Mucosa of descending colon (tissue), 3 donors: Measurements from ENCODE around the gene WBP2NL. TPM values are rescaled to one million over a fixed set of nuclear protein-coding genes. Genes with fewer than 3 reads are reported as not detected.

Source experiments
- ATAC-seq: fragments of 200-7000 bp; cut with Tn5 transposase; one replicate; pipeline ENCODE4 v1.9.1; 2020; ENCODE audit warnings: mild to moderate bottlenecking, moderate library complexity
- DNase-seq, 3 donors: peaks; one replicate each; pipeline ENCODE4 v3.0.0-alpha.2; 2020
- H3K36me3 ChIP-seq: fragments of 200-600 bp; one replicate; pipeline ENCODE4 v1.8.0; 2021; ENCODE audit warnings: low read depth, mild to moderate bottlenecking
- H3K4me1 ChIP-seq: fragments of 200-600 bp; one replicate; pipeline ENCODE4 v1.8.0; 2021; ENCODE audit warnings: low read depth, mild to moderate bottlenecking
- H3K4me3 ChIP-seq: fragments of 200-600 bp; one replicate; pipeline ENCODE4 v1.8.0; 2021; ENCODE audit warnings: mild to moderate bottlenecking
- H3K9me3 ChIP-seq: fragments of 200-600 bp; one replicate; pipeline ENCODE4 v1.8.0; 2021; ENCODE audit warnings: mild to moderate bottlenecking
- intact Hi-C, 2 donors: fragments of 100-400 bp; cut with DNase I in 1 of 2; cut with micrococcal nuclease in 1 of 2; formaldehyde crosslinking; loops; one replicate each; pipeline versions ENCODE4 v1.11.0 to v1.11.1; 2022; cut with DNase I, micrococcal nuclease
- total RNA-seq, 3 donors: library from RNA; stranded (reverse); fragmentation: NEBNext Ultra II Directional in 2 of 3; extraction: Animal tissue kit (Norgen Biotek cat#: 25700) in 2 of 3; gene quantifications; one replicate each; pipeline versions ENCODE4 v1.2.1 to v1.2.4, GENCODE V29; 2021 to 2023
- TF ChIP-seq, protein P1 (sequence below): fragments of 200-600 bp; IDR thresholded peaks from one replicate; pipeline ENCODE4 v1.8.0; 2022; ENCODE audit warnings: antibody characterized with exemption, mild to moderate bottlenecking
- donor health status: DM: no; HTN: no; CAD: no; lungs with moderate emphysema.
- donor health status: DM: no; HTN: no; CAD: no.
- donor health status: DM: no; HTN: yes; CAD: no.

Gene WBP2NL
- total RNA-seq, 3 donors from 2014 or later = 0.63 to 3.7 (median 1.8) TPM

- Histone ChIP-seq H3K36me3 (no peaks in the 10 kb centered on the region), H3K4me3 (no peak overlapping the region), H3K9me3 (no peaks in the 10 kb centered on the region), H3K4me1 (no peaks in the 10 kb centered on the region)
- DNase-seq = no peak
- intact Hi-C loops = no loop called here
- ATAC-seq = no peak
- TF ChIP-seq, protein P1, sequence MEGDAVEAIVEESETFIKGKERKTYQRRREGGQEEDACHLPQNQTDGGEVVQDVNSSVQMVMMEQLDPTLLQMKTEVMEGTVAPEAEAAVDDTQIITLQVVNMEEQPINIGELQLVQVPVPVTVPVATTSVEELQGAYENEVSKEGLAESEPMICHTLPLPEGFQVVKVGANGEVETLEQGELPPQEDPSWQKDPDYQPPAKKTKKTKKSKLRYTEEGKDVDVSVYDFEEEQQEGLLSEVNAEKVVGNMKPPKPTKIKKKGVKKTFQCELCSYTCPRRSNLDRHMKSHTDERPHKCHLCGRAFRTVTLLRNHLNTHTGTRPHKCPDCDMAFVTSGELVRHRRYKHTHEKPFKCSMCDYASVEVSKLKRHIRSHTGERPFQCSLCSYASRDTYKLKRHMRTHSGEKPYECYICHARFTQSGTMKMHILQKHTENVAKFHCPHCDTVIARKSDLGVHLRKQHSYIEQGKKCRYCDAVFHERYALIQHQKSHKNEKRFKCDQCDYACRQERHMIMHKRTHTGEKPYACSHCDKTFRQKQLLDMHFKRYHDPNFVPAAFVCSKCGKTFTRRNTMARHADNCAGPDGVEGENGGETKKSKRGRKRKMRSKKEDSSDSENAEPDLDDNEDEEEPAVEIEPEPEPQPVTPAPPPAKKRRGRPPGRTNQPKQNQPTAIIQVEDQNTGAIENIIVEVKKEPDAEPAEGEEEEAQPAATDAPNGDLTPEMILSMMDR = no peak
Observed at GRCh38 chr22:41982865-41983264, 15.7 kb upstream of the WBP2NL start.

- Histone ChIP-seq H3K36me3 (no peaks in the 10 kb centered on the region), H3K4me1 (no peaks in the 10 kb centered on the region), H3K9me3 (no peaks in the 10 kb centered on the region), H3K4me3 (no peak overlapping the region)
- DNase-seq = no peak
- TF ChIP-seq, protein P1 = no peak
- peak; percentile 43 for ATAC-seq
- intact Hi-C loops = no loop called here
Observed at GRCh38 chr22:41983513-41984405, 14.8 kb upstream of the WBP2NL start.

GRCh38 chr22:41987276-41987675 lies 11.3 kb upstream of the WBP2NL start:
- TF ChIP-seq, protein P1 = no peak
- Histone ChIP-seq H3K9me3 (no peaks in the 10 kb centered on the region), H3K4me1 (no peaks in the 10 kb centered on the region), H3K36me3 (no peaks in the 10 kb centered on the region), H3K4me3 (no peak overlapping the region)
- no peak for DNase-seq
- intact Hi-C loops = no loop called here
- no peak for ATAC-seq

- DNase-seq (no peak), ATAC-seq (no peak)
- Histone ChIP-seq H3K36me3 (no peaks in the 10 kb centered on the region), H3K9me3 (no peaks in the 10 kb centered on the region), H3K4me1 (no peaks in the 10 kb centered on the region), H3K4me3 (no peak overlapping the region)
- TF ChIP-seq, protein P1 = no peak
- intact Hi-C loops = no loop called here
Observed at GRCh38 chr22:41989246-41989645, 9.3 kb upstream of the WBP2NL start.

- TF ChIP-seq, protein P1 = no peak
- Histone ChIP-seq H3K4me3 (no peak overlapping the region), H3K4me1 (no peaks in the 10 kb centered on the region), H3K36me3 (no peaks in the 10 kb centered on the region), H3K9me3 (no peaks in the 10 kb centered on the region)
- DNase-seq (no peak), ATAC-seq (no peak)
- intact Hi-C loops = no loop called here
Observed at GRCh38 chr22:41991111-41991510, 7.5 kb upstream of the WBP2NL start.
